HFF-Myc (cell line): Measurements from ENCODE around the gene RGMB.
"Not testable (repeated sequence)": the region's sequence is repeated elsewhere in the genome, so short reads cannot be mapped to it uniquely, and the experiment has no call there.

Experiments used
- DNase-seq: peaks from one replicate; pipeline ENCODE4 v3.0.0-alpha.2; 2011; ENCODE audit warnings: low read depth; ENCODE audit errors: extremely low read depth
- H3K4me3 ChIP-seq: replicated peaks from 2 replicates; pipeline ENCODE4 v1.5.1; 2011; ENCODE audit warnings: low read depth, mild to moderate bottlenecking, control low read depth, low read length
- TF ChIP-seq, protein P1 (sequence below): IDR thresholded peaks from 2 replicates; pipeline ENCODE4 v1.5.1; 2012; ENCODE audit warnings: mild to moderate bottlenecking, low read depth, low read length, control low read depth; ENCODE audit errors: missing control alignments

RGMB gene

DNA sequence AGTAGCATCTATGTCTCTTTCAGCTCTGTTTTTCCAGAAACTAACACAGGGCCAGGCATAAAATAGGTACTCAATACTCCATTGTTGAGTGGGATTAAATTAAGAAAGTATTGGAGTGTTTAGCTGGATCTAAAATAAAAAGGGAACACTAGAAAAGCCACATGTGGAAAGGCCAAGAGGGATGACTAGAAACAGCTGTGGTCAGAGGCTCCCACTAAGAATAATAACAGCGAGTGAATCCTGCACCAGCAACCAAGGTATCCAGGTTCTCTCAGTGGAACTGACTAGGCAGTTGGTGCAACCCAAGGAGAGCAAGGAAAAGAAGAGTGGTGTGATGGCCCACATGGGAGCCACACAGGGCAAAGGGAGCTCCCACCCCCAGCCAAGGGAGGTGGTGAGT lies 31.5 kb upstream of the RGMB start:
- no peak for DNase-seq
- no peak overlapping the region for H3K4me3 ChIP-seq
- TF ChIP-seq, protein P1, sequence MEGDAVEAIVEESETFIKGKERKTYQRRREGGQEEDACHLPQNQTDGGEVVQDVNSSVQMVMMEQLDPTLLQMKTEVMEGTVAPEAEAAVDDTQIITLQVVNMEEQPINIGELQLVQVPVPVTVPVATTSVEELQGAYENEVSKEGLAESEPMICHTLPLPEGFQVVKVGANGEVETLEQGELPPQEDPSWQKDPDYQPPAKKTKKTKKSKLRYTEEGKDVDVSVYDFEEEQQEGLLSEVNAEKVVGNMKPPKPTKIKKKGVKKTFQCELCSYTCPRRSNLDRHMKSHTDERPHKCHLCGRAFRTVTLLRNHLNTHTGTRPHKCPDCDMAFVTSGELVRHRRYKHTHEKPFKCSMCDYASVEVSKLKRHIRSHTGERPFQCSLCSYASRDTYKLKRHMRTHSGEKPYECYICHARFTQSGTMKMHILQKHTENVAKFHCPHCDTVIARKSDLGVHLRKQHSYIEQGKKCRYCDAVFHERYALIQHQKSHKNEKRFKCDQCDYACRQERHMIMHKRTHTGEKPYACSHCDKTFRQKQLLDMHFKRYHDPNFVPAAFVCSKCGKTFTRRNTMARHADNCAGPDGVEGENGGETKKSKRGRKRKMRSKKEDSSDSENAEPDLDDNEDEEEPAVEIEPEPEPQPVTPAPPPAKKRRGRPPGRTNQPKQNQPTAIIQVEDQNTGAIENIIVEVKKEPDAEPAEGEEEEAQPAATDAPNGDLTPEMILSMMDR = no peak

DNA sequence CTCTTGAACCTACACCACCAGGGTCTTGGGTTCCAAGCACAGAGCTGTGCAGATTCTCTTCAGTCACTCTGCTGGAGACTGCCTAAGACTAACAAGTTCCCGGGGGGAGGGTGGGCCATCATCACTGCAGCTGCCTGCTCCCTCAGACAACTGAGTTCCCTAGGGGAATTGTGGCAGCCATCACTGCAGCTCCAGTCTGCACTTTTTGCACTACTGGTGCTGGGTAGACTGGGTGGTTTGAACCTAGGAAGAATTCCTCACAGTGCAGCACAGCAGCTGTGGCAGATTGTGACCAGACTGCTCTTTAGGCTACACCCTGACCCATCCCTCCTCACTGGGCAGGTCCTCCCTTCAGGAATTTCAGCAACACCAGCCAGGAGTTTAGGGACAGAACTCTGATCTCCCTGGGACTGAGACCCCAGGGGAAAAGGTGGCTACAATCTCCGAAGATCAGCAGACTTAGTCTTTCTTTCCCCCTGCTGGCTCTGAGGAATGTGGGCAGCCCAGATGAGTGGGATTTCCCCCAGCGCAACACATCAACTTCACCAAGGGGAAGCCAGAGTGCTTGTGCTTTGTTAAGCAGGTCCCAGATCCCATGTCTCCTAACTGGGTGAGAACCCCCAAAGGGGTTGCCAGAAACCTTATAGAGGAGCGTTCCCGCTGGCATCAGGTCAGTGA lies 30.9 kb upstream of the RGMB start:
- TF ChIP-seq, protein P1 = no peak
- no peak for DNase-seq
- no peak overlapping the region for H3K4me3 ChIP-seq

DNA sequence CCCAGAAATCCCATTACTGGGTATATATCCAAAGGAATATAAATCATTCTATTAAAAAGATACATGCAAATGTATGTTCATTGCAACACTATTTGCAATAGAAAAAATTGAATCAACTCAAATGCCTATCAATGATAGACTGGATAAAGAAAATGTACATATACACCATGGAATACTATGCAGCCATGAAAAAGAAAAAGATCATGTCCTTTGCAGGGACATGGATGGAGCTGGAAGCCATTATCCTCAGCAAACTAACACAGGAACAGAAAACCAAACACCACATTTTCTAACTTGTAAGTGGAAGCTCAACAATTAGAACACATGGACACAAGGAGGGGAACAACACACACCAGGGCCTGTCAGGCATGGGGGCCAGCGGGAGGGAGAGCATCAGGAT lies 25.2 kb upstream of the RGMB start:
- not testable (repeated sequence) for DNase-seq, H3K4me3 ChIP-seq

DNA sequence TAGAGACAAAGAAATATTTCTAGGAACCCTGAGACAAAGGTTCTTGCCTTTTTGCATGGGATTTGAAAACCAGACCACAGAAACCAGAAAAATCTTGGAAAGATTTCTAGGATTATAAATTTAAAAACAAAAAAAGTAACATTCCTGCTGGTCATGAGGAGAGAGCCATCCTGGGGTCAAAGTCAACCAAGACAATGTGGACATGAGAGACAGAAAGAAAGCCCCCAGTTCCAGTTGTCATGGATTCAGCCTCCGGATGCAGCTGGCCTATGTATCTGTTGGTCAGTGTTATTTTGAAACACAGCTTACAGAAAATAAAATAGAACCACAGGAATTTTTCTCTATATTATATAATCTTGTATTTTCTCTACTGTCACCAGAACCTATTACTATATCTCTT lies 24.4 kb upstream of the RGMB start:
- H3K4me3 ChIP-seq = no peak overlapping the region
- no peak for DNase-seq
- TF ChIP-seq, protein P1 = no peak

DNA sequence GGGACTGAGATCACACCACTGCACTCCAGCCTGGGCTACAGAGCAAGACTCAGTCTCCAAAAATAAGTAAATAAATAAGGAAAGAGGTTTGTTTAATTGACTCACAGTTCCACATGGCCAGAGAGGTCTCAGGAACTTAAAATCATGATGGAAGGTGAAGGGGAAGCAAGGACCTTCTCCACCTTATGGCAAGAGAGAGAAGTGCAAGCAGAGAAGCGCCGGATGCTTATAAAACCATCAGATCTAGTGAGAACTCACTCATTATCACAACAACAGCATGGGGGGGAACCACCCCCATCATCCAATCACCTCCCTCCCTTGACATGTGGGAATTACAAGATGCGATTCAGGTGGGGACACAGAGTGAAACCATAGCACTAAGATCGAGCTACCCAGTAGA lies 22.8 kb upstream of the RGMB start:
- TF ChIP-seq, protein P1 = peak; percentile 39
- no peak for DNase-seq

DNA sequence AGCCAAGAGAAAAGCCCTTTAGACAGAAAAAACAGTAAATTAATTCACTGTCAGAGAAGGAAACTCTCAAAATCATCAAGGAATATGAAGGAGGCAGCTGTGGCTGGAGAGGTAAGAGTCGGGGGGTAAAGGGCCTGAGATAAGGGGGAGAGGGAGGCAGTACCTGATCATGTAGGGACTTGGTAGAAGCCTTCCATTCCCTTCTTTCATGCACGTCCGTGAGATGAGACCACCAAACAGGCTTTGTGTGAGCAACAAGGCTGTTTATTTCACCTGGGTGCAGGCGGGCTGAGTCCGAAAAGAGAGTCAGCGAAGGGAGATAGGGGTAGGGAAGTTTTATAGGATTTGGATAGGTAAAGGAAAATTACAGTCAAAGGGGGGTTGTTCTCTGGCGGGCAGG lies 21.1 kb upstream of the RGMB start:
- not testable (repeated sequence) for H3K4me3 ChIP-seq, DNase-seq

More for the DNA sequence above, 22.8 kb upstream of the RGMB start:
- no peak overlapping the region for H3K4me3 ChIP-seq

DNA sequence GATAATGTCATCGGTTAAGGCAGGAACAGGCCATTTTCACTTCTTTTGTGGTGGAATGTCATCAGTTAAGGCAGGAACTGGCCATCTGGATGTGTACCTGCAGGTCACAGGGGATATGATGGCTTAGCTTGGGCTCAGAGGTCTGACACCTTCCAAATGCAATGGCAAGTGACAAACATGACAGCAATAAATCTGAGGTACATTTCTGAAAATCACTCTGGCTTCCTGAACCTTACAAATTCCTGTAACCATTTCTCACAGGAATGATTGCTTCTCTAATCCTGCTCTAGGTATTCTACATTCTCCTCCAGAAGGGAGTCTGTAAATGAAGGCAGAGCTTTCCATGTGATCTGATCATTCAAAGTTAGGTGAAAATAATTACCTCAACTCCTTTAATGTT lies 20.7 kb upstream of the RGMB start:
- not testable (repeated sequence) for DNase-seq, H3K4me3 ChIP-seq

DNA sequence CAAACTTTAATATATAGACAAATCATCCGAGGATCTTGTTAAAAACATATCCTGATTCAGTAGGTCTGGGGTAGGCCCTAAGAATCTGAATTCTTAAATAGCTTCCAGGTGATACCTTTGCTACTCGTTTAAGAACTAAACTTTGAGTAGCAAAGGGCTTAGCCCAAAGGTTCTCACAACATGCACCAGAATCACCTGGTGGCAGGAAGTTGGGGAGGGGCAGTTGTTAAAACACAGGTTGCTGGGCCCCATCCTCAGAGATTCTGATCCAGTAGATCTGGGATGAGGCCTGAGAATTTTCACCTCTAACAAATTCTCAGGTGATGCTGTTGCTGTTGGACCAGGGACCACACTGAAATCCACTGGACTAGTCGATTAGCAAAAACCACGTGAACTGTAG lies 20.0 kb upstream of the RGMB start:
- TF ChIP-seq, protein P1 = no peak
- no peak overlapping the region for H3K4me3 ChIP-seq
- no peak for DNase-seq
